HK-2 (cell line): ENCODE measurements around the gene NFE2L2.
"Not testable (repeated sequence)": the region's sequence is repeated elsewhere in the genome, so short reads cannot be mapped to it uniquely, and the experiment has no call there.

Source experiments
- DNase-seq: peaks from one replicate; pipeline ENCODE4 v3.0.0-alpha.2; 2018; ENCODE audit not compliant: unreplicated experiment

The NFE2L2 gene

DNA sequence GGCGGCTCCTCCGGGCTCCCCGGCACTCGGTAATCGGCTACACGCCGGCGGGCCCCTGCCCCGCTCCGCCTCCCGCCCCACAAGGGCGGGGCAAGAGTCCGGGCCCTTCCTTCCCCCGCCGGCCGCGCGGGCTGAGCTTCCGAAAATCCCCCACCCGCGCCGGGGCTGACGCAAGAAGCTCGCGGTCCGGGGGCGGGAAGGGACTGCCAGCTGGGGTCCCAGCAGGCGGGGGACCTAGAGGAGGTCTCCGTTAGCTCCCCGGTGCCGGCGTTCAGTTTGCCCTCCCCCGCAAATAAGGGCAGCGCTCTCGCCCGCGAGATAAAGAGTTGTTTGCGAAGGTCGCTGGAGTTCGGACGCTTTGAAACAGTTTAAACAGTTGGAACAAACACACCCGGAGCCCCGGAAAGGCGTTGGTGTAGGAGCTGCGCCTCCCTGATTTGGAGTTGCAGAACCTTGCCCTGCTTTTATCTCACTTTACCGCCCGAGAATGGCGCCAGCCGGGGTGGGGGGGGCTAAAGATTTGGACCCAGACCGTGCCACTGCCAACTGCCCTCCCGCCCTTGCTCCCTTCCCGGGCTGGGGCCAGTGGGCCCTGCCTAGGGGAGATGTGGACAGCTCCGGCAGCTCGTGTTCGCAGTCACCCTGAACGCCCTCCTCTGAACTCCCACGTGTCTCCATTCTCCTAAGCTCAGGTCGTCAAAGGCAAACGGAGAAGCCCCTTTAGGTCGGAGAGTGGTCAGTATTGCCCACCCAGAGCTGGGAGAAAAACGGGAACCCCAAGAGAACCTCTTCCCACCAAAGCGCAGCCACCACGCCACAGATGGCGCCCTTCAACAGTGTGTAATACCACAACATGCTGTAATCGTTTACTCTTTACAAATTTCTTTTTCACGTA lies at the start of gene NFE2L2:
TSS of gene NFE2L2 (minus strand) at position 35 of the 895 bp plus-strand sequence. CDS start 151 bp downstream, outside the sequence.
- peak; percentile 87 for DNase-seq

DNA sequence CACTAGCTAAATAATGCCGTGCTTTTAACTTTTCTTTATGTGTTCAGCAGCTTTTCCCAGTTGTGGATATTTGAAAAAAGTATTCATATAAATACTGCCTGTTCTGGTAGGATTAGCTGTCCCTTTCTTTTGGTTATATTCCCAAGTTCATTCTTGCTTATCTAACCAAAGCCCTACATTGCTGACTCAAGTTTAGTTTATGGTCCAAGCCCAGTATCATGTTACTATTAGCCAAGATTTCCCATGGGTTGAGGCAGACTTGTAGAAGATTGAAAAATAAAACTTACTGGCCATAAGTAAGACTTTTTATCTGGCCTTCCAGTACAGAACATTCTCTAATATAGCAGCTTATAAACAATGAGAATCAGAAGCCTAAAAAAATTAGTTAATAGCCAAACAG lies 49.7 kb upstream of the NFE2L2 start:
- no peak for DNase-seq

DNA sequence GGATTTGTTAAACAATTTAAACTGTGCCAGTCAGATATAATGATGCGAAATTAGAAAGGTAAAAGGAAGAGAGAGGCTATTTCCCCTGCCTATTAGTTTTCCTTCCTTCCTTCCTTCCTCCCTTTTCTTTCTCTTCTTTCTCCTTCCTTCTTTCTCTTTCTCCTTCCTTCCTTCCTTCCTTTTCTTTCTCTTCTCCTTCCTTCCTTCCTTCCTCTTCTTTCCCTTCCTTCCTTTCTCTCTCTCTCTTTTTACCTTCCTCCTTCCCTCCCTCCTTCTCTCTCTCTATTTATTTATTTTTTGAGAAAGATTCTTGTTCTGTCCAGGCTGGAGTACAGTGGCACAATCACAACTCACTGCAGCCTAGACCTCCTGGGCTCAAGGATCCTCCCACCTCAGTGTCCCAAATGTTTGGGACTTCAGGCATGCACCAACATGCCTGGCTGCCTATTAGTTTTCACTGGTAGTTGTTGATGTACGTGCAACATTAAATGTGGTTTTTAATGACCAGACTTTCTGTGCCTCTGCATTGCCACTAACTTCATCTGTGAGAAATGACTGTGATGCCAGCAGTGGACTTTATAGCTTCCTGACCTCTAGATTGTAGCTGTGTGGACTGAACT lies 48.7 kb upstream of the NFE2L2 start:
- DNase-seq = no peak

DNA sequence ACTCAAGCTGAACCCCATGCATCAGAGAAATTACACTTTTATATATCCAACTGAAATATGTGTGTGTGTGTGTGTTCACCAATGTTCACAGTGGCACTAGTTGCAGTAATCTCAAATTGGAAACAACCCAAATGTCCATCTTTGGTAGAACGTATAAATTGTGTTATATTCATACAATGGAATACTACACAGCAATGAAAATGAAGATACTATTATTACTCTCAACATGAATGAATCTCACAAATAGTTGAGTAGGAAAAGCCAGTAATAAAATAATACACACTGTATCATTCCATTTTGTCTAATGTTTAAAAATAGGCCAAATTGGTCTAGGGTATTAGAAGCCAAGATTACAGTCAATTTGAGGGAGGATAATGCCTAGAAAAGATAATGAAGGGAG lies 48.0 kb upstream of the NFE2L2 start:
- no peak for DNase-seq

DNA sequence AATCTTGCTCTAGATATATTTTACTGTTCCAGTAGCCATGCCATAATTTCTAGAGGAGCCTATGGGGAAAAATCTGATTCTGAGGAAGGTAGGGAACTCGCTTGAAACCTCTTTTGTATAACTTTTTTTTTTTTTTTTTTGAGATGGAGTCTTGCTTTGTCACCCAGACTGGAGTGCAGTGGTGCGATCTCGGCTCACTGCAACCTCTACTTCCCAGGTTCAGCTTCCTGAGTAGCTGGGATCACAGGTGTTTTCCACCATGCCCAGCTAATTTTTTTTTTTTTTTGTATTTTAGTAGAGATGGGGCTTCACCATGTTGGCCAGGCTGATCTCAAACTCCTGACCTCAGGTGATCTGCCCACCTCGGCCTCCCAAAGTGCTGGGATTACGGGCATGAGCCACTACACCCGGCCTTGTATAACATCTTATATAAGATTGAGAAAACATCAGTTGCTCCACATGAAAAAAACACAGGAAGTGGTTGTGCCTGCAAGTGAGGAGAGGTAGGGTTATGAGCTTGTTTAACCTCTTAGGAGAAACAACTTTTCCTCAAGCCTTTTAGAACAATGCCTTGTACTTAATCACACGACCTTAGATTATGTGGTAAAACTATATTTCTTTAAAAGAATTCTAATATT lies 45.3 kb upstream of the NFE2L2 start:
- not testable (repeated sequence) for DNase-seq

DNA sequence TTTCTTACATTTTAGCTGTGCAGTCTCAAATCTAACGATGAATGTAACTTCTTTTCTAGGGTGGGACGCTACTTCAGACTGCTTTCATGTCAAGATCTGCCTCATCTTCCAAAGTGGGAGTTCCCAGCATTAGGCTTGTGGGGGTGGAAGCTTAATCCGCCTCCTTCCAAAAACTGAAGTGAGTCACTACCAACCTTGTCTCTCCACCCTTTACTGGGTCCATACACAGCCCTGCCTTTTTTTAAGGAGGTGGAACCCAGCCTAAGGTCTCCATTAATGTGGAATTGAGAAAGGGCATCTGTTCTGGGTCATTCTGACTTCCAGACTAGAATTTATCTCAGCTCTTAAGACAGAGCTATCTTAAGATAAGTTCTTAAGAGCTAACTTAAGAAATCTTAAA lies 42.0 kb upstream of the NFE2L2 start:
- no peak for DNase-seq

DNA sequence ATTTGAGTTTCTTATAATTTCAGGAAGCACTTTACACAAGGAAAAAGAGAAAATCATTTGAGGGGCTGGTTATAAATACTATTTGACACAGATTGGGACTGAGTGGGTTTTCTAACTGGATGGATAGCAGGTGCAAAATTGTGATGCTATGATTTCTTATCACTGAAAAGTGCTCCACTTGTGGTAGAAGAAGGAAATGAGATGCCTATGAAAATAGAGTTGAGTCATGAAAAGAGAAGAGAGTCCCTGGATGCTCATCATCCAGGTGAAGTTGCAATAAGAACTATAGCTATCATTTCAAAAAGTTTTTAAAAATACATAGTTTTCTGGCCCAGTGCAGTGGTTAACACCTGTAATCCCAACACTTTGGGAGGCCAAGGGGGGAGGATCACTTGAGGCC lies 39.4 kb upstream of the NFE2L2 start:
- no peak for DNase-seq

DNA sequence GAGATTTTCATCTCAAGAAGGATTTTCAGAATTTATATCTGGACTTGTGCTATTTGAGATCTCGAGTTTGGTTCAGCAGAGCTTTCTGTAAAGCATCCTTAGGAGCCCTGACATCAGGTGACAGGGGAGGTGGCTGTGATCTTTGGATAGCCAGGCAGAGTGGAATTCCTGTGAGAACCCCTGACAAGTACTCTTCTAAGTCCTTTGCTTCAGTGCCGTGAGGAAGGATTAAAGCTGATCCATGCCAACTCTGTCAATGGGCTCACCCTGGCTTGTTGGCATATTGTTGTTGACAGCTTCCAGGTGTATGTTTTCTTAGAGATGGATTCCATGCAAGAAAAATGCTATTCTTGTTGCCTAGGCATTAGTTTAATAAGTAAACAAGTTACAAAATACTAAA lies 38.0 kb upstream of the NFE2L2 start:
- no peak for DNase-seq

DNA sequence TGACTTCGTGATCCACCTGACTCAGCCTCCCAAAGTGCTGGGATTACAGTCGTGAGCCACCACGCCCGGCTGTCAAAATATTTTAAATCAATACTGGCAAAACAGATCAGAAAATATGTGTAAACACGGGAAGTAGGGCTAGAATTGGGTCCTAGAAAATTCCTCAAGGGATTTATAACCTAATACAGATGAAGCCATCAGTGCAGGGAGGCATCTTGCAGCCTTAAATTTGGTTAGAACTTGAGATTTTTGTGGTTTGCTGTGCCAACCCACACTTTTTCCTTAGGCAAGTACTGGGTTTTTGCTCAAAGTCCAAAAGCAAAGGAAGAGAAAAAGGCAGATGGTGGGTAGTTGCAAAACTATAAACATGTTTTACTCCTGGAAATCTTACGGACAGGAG lies 33.7 kb upstream of the NFE2L2 start:
- no peak for DNase-seq

DNA sequence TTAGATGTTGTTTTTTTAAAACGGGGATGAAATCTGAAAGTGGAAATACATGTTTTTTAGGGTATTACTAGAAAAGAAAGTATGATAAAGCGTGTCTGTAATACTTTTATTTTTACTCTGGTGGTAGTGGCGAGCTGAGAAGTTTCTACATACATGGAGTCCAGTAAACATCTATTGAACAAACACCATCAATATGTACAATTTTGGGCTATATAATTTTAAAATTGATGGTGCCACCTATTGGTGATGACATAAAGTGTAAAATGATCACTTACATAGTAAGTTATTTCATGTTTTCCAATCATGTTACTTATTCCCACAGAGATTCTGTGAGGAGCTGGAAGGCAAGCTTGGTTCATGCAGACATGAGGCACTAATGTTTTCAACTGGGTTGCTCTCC lies 31.5 kb upstream of the NFE2L2 start:
- no peak for DNase-seq

DNA sequence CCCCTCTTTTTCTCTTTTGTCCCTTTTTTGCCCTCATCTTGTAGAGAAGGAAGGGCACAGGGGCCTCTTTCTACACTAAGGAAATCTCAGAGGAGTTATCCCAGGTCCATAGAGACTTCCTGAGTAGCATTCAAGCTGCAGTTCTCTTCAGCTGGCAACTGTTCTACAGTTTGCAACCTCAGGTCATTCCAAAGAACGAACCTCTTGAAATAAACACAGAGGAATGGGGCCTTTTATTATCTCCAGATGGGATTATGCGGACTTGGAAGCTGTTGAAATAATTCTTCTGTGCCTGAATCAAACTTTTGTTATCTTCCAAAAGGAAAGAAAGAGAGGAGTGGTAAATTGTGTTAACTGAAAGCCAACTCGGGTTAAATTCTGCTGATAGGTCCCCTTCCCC lies 31.0 kb upstream of the NFE2L2 start:
- DNase-seq = no peak

DNA sequence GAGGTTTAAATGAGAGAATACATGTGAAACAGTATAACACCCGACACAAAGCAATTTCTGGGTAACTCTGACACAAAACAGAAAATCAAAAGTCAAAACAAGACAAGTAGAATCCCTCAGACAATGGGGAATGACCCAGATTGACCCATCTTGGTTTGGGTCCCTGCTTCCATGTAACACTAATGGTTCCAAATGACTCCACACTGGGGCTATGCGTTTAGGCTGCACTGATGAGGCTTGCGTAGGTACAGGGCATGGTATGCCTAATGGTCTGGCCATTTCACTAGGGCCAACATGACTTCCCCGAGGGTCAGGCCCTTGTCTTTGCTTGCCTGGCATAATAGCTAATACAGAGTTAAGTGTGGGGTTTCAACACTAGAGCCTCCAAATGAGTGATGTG lies 27.2 kb upstream of the NFE2L2 start:
- DNase-seq = no peak

DNA sequence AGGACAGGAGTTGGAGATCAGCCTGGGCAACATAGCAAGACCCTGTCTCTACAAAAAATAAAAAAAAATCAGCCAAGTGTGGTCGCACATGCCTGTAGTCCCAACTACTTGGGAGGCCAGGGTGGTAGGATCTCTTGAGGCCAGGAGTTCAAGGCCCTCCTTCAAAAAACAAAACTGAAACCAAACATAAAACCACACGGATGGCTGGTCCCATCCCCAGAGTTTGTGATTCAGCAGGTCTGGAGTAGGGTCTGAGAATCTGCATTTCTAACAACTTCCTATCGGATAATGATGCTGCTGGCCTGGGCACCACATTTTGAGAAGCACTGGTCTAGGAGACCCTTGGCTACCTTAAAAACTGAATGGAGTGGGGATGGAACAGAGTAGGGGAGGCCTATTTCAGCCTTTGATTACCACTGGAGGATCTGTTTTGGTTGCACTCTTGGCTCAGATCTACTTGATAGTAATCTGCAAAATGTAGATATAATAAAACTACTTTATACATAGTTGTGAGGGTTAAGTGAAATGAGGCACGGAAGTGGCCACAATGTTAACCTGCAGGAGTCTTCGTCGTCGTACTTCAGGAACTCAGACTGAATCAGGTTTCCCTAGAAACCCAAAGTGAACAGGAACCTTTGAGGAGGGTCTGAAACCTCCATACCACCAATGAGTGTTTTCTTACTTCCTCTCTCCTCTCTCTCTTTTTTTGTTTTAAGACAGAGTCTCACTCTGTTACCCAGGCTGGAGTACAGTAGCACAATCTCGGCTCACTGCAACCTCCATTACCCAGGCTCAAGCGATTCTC lies 25.5 kb upstream of the NFE2L2 start:
- no peak for DNase-seq

DNA sequence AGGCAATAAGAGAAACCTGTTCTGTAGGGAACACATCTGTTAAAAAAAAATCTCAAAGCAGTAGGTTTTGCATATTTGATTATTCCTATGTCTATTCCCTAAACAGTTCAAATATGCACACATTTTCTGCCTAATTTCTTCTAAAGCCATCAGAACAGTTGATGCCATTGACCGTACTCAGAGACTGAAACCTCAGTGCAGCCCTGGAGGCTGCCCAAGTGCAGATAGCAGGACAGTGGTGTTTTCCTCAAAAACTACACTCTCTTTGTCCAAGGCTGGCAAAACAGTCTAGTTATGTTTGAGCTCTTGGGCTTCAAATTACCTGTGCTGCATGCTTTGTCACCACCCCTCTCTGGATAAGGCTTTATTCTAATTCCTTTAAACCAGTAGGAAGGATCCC lies 23.3 kb upstream of the NFE2L2 start:
- no peak for DNase-seq

DNA sequence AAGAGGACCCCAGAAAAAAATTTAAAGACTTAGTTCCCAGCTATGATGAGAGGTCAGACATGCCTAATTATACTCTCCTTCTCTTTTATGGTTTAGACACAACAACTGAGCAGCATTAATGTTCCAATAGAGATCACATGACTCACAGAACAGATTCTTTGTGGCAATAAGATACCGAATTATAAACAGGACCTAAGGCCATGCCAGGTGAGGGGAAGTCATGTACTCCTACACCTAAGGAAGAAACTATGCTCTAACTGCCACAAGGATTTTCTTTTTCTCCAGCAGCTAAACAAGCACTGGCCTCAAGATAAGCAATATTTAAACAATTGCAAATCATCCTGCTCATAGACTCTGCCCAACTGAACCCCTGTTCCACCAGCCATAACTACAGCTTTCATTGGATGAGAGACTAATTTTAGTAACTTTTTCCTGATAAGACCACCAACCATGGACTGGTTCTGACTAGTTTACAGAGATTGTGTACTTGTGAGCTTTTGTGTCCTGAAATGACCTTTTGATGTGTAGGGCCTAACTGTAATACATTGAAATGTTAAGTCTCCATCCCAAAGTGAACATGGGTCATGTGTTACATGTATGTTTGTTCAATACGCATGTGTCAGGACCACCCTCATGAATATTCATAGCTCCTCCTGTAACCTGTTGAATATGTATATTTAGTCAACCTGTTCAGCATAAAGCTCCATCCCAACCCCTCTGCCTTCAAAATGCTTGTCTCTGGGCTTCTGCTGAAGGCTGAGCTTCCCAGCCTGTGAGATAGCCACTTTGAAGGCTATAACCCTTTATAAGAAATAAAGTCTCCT lies 21.6 kb upstream of the NFE2L2 start:
- DNase-seq = no peak

DNA sequence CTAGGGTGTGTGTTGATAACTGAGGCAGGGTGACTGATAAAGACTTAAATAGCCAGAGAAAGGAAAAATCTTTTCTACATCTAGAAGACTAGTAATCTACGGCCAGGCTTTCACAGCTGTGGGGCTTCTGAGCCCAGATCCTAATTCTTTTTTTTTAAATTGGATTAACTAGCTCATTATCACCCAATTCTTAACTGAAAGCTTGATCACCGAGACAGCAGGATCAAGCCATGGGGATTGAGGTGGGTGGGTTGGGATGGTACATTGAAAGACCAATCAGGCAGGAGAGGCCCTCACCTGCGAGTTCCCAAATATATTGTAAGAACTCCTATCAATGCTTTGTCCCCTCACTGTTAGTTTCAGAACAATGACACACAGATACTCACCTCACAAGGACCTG lies 20.0 kb upstream of the NFE2L2 start:
- DNase-seq = no peak

DNA sequence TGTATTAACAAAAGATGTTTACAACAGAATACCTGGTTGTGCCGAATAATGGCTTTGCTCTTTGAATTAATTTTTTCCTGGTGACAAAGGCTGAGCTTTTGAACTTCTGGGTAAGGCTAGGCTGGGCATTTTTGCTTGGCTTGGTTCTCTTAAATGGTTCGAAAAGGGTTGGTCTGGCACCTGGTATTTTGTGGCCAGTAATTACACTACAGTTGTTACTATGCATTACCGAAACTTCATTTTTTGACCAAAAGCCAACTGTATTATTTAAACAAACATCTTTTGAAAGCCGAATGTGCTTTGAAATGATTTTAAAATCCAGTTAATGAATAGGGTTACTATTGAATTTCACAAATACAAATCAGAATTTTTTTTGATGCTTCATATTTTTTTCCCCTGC lies 19.4 kb upstream of the NFE2L2 start:
- no peak for DNase-seq

DNA sequence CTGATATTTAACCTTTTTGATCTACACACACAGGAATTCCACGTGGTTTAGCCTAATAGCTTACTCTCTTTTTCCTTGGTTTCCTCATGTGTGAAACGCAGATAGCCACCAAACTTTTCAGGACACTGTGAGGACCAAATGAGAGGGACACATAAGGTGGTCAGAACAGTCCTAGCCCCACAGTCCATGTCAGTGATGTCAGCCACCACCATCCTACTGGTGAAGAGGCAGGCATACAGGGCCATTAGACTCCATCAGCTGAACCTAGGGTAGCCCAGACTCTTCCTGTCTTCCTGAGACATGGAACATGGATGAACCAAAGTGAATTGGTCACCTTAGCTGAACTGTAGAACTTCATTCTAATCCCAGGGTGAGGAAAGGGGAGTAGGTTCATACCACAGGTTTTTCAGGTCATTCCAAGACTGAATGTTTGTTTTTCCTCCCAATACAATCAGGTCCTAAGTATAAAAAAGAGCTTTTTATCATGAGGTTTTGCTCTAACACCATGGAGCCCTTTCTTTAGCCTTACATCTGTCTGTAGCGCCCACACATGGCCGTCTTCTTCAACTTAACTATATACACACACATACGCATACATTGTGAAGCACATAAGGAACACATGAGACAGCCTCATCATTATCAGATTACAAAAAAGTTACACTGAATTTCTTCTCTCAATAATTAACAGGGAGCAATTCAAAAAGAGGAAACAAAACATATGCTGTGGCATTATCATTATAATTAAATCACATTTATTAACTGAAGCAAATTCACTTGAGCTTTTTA lies 18.5 kb upstream of the NFE2L2 start:
- no peak for DNase-seq

DNA sequence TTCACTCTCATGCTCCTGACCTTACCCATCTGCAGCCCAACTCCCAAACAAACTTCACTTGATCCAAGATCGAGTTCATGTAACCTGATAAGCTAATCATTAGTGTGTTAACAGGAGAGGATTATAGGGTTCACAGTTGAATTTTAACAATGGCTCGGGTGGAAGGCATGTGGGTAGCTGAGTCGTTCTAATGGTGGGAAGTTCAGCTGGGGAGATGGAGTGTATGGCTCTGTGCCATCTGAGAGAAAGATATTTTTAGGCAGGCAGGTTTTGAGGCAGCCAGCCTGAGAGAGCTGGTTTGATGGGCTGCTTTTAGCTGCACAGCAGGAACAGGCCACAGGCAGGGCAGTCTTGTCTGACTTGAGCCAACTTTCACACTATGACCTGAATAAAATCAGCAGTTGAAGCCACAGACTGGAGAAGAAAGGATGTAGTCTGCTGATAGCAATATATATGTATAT lies 17.7 kb upstream of the NFE2L2 start:
- DNase-seq = peak; percentile 21
